ENCODE measurements around the gene CCDC40.
A peak's percentile ranks its signal among the peaks of the same experiment; 100 is the strongest.

- TF ChIP-seq POLR2A (IDR thresholded peaks at IDR 0.05) (peak in 1 of 2 donors; percentile 98), CTCF (IDR thresholded peaks at IDR 0.05) (peak in 6 of 12 donors; percentile 1 to 25 (median 18))
Measured at GRCh38 chr17:80147035-80147822, 110.8 kb downstream of the CCDC40 start, which contains the start of gene EIF4A3.

Measured in heart left ventricle (tissue), 13 donors.